Panc1 (cell line): ENCODE data around the gene USP12. TPM values are rescaled to one million over a fixed set of nuclear protein-coding genes. Genes with fewer than 3 reads are reported as not detected.

ENCODE experiments used
- ATAC-seq: fragments of 200-7000 bp; cut with Tn5 transposase; 2 replicates; pipeline ENCODE4 v1.9.1; 2020; ENCODE audit warnings: mild to moderate bottlenecking, moderate library complexity
- BruUV-seq: library from RNA; stranded (reverse); fragments of 400-500 nt; replicated peaks from 2 replicates; lab custom pipeline; 2021; lab: Mats Ljungman, UMichigan
- CTCF ChIA-PET: fragments of 300-600 bp; sonication (Branson Sonifier 250); formaldehyde crosslinking; loops from one replicate; lab custom pipeline; 2022; ENCODE audit warnings: antibody characterized with exemption; lab: Charles Lee
- POLR2A ChIA-PET: fragments of 300-600 bp; sonication (Branson Sonifier 250); formaldehyde crosslinking; loops from one replicate; lab custom pipeline; 2022; ENCODE audit warnings: antibody characterized with exemption; lab: Charles Lee
- DNase-seq: peaks from one replicate; pipeline ENCODE4 v3.0.0-alpha.2; 2010; ENCODE audit warnings: low read depth, low spot score
- H3K27ac ChIP-seq: 2 replicates; pipeline ENCODE4 v1.5.1; 2011; ENCODE audit warnings: mild to moderate bottlenecking, low read length, inconsistent platforms
- H3K27me3 ChIP-seq: fragments of 200-500 bp; sonication (Bioruptor generic); 2 replicates; pipeline ENCODE4 v1.6.0; 2014; ENCODE audit warnings: low read length, inconsistent platforms; ENCODE audit not compliant: control insufficient read depth, insufficient read depth
- H3K36me3 ChIP-seq: fragments of 200-500 bp; sonication (Bioruptor generic); 2 replicates; pipeline ENCODE4 v1.5.1; 2014; ENCODE audit warnings: inconsistent platforms, mild to moderate bottlenecking, low read length, moderate library complexity; ENCODE audit not compliant: control insufficient read depth, insufficient read depth
- H3K4me1 ChIP-seq: 2 replicates; pipeline ENCODE4 v1.5.1; 2011; ENCODE audit warnings: inconsistent platforms, mild to moderate bottlenecking, low read length, moderate library complexity; ENCODE audit not compliant: control insufficient read depth, insufficient read depth
- H3K4me3 ChIP-seq, 2 experiments: 2 replicates each; pipeline ENCODE4 v1.5.1; 2011 to 2012; ENCODE audit warnings: low read depth in 2 of 2, low read length in 2 of 2, mild to moderate bottlenecking in 2 of 2, inconsistent platforms in 1 of 2, moderate library complexity in 1 of 2
- H3K9me3 ChIP-seq: fragments of 200-500 bp; sonication (Bioruptor generic); 2 replicates; pipeline ENCODE4 v1.5.1; 2014; ENCODE audit warnings: low read depth, mild to moderate bottlenecking, inconsistent platforms, low read length, moderate library complexity; ENCODE audit not compliant: control insufficient read depth, insufficient read depth
- POLR2AphosphoS5 ChIP-seq: IDR thresholded peaks from 2 replicates; pipeline ENCODE4 v1.6.1; 2012; ENCODE audit warnings: mild to moderate bottlenecking, low read depth, low read length, moderate library complexity
- SIN3A ChIP-seq: IDR thresholded peaks from 2 replicates; pipeline ENCODE4 v1.6.1; 2012; ENCODE audit warnings: low read depth, mild to moderate bottlenecking, low read length, moderate library complexity, borderline replicate concordance; ENCODE audit not compliant: insufficient read depth
- TCF7L2 ChIP-seq: IDR thresholded peaks from 2 replicates; pipeline ENCODE4 v1.6.1; 2011; ENCODE audit warnings: mild to moderate bottlenecking, low read depth, low read length, inconsistent platforms
- in situ Hi-C: cut with HindIII; loops from 2 replicates; pipeline ENCODE4 v1.10.0; 2016; ENCODE audit warnings: low sequenced_read_pairs, low pct_unique_long_range_greater_than_20kb
- intact Hi-C: fragments of 100-400 bp; cut with micrococcal nuclease; formaldehyde crosslinking; loops from one replicate; pipeline ENCODE4 v1.10.0; 2022; ENCODE audit not compliant: unreplicated experiment
- total RNA-seq: library from RNA; stranded (reverse); gene quantifications from one replicate; pipeline ENCODE4 v1.2.1, GENCODE V29; 2021; ENCODE audit not compliant: unreplicated experiment
- TF ChIP-seq, protein P1 (sequence below): fragments of 450-650 bp; IDR thresholded peaks from 2 replicates; pipeline ENCODE4 v1.5.1; 2017; ENCODE audit warnings: mild to moderate bottlenecking
- TF ChIP-seq, protein P2 (sequence below), 2 experiments: IDR thresholded peaks; 2 replicates each; pipeline ENCODE4 v1.6.1; 2011 to 2012; ENCODE audit warnings: low read depth in 2 of 2, control low read depth in 1 of 2, low read length in 1 of 2, mild to moderate bottlenecking in 1 of 2, moderate library complexity in 1 of 2; ENCODE audit not compliant: insufficient read depth in 1 of 2

USP12 gene
- total RNA-seq, 1 experiment from 2014 or later, result 82.0 TPM

DNA sequence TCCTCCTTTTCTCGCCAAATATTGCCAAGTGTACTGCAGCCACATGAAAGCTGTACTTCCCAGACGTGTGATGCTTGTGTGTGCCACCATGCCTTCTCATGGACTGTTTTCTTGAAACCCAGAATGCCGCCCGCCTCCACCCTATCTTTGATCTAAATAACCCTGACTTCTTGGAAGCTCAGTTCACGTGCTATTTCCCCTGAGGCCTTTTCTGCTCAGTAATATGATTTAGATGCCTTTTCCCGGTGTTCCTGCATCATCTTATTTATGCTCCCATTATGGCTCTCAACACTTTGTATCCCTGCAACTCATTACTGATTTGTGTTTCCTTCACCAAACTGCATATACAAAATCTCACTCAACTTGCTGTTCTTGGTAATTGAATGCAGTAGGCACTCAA, 116.1 kb downstream of the USP12 start:
- TF ChIP-seq POLR2AphosphoS5 (no peak), SIN3A (no peak), TCF7L2 (no peak)
- TF ChIP-seq, protein P1, sequence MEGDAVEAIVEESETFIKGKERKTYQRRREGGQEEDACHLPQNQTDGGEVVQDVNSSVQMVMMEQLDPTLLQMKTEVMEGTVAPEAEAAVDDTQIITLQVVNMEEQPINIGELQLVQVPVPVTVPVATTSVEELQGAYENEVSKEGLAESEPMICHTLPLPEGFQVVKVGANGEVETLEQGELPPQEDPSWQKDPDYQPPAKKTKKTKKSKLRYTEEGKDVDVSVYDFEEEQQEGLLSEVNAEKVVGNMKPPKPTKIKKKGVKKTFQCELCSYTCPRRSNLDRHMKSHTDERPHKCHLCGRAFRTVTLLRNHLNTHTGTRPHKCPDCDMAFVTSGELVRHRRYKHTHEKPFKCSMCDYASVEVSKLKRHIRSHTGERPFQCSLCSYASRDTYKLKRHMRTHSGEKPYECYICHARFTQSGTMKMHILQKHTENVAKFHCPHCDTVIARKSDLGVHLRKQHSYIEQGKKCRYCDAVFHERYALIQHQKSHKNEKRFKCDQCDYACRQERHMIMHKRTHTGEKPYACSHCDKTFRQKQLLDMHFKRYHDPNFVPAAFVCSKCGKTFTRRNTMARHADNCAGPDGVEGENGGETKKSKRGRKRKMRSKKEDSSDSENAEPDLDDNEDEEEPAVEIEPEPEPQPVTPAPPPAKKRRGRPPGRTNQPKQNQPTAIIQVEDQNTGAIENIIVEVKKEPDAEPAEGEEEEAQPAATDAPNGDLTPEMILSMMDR, result no peak
- TF ChIP-seq, protein P2, sequence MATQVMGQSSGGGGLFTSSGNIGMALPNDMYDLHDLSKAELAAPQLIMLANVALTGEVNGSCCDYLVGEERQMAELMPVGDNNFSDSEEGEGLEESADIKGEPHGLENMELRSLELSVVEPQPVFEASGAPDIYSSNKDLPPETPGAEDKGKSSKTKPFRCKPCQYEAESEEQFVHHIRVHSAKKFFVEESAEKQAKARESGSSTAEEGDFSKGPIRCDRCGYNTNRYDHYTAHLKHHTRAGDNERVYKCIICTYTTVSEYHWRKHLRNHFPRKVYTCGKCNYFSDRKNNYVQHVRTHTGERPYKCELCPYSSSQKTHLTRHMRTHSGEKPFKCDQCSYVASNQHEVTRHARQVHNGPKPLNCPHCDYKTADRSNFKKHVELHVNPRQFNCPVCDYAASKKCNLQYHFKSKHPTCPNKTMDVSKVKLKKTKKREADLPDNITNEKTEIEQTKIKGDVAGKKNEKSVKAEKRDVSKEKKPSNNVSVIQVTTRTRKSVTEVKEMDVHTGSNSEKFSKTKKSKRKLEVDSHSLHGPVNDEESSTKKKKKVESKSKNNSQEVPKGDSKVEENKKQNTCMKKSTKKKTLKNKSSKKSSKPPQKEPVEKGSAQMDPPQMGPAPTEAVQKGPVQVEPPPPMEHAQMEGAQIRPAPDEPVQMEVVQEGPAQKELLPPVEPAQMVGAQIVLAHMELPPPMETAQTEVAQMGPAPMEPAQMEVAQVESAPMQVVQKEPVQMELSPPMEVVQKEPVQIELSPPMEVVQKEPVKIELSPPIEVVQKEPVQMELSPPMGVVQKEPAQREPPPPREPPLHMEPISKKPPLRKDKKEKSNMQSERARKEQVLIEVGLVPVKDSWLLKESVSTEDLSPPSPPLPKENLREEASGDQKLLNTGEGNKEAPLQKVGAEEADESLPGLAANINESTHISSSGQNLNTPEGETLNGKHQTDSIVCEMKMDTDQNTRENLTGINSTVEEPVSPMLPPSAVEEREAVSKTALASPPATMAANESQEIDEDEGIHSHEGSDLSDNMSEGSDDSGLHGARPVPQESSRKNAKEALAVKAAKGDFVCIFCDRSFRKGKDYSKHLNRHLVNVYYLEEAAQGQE (IDR thresholded peaks at IDR 0.05; ENCODE audit: insufficient read depth in 1 of 2, low read depth in 2 of 2, low read length in 1 of 2), result no peak
- DNase-seq, result no peak
- peaks cover 2% of the 10 kb centered on the region; the same call in 1 of the 2 replicates for H3K36me3 ChIP-seq
- no peaks in the 10 kb centered on the region for H3K27me3 ChIP-seq
- H3K4me1 ChIP-seq, result peaks cover 31% of the 10 kb centered on the region
- no TSS peak for BruUV-seq
- H3K27ac ChIP-seq, result peak overlapping the region; percentile 81
- ChIA-PET POLR2A (no interaction called here), CTCF (interaction anchor here (0.6 kb wide), 1 partner anchor 306 kb away, joined by 3 read pairs; no protein-coding TSS in a partner anchor)
- in situ Hi-C loops, result no loop called here
- no peak for ATAC-seq
- H3K9me3 ChIP-seq, result no peaks in the 10 kb centered on the region
- intact Hi-C loops, result no loop called here
- no peak overlapping the region for H3K4me3 ChIP-seq

DNA sequence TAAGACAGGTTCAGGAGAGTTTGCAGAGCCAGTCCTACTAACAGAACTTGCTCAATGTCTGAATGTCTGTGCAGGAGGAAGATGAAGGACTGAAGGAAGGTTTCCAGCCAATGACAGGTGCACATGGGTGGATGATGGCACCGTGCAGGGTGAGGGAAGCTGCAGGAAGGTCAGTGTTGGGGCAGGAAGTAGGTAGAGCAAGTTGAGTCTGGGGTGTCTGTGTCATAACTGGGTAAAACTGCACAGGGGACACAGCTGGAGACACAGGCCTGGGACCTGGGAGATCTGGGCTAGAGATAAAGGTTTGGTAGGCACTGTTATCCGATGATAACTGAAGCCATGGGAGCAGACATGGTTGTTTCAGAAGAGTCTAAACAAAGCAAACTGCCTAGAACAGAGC, 116.9 kb downstream of the USP12 start:
- no TSS peak for BruUV-seq
- no peak overlapping the region for H3K4me3 ChIP-seq
- in situ Hi-C loops, result no loop called here
- POLR2A ChIA-PET, result no interaction called here
- CTCF ChIA-PET, result no interaction called here
- DNase-seq, result no peak
- 0 out of 2 replicates have a peak, but pooled peaks have one; percentile 5 for ATAC-seq
- H3K27ac ChIP-seq, result peak overlapping the region; percentile 81
- intact Hi-C loops, result no loop called here
- H3K27me3 ChIP-seq, result no peaks in the 10 kb centered on the region
- TF ChIP-seq SIN3A (no peak), TCF7L2 (no peak), POLR2AphosphoS5 (no peak; the same call in 1 of the 2 replicates)
- TF ChIP-seq, protein P2 (IDR thresholded peaks at IDR 0.05; ENCODE audit: insufficient read depth in 1 of 2, low read depth in 2 of 2, low read length in 1 of 2), result no peak
- TF ChIP-seq, protein P1, result no peak
- no peaks in the 10 kb centered on the region for H3K9me3 ChIP-seq
- peaks cover 31% of the 10 kb centered on the region for H3K4me1 ChIP-seq
- peaks cover 2% of the 10 kb centered on the region; the same call in 1 of the 2 replicates for H3K36me3 ChIP-seq
